ENCODE data around the gene ANO2.

Gene ANO2

GRCh38 chr12:5655120-5655519 lies 289.9 kb downstream of the ANO2 start:
- DNase-seq, result no peak

- no peak for DNase-seq
Measured at GRCh38 chr12:5654019-5654418, 291.0 kb downstream of the ANO2 start.

GRCh38 chr12:5650829-5651461 lies 294.1 kb downstream of the ANO2 start:
- peak; percentile 36 to 98 (median 76) for DNase-seq

- no peak for DNase-seq
Measured at GRCh38 chr12:5650281-5650680, 294.8 kb downstream of the ANO2 start.

- peak; percentile 67 to 92 (median 77) for DNase-seq
Measured at GRCh38 chr12:5648692-5649359, 296.2 kb downstream of the ANO2 start.

GRCh38 chr12:5643266-5643665 lies 301.8 kb downstream of the ANO2 start:
- DNase-seq, result peak in 1 of 3 experiments; percentile 11

GRCh38 chr12:5637698-5638097 lies 307.4 kb downstream of the ANO2 start:
- DNase-seq, result no peak

- no peak for DNase-seq
Measured at GRCh38 chr12:5636907-5637306, 308.2 kb downstream of the ANO2 start.

GRCh38 chr12:5633106-5633505 lies 312.0 kb downstream of the ANO2 start:
- no peak for DNase-seq

GRCh38 chr12:5632453-5632852 lies 312.6 kb downstream of the ANO2 start:
- no peak for DNase-seq

GRCh38 chr12:5631497-5631896 lies 313.6 kb downstream of the ANO2 start:
- DNase-seq, result no peak

GRCh38 chr12:5630726-5631125 lies 314.3 kb downstream of the ANO2 start:
- DNase-seq, result no peak

GRCh38 chr12:5628501-5628900 lies 316.6 kb downstream of the ANO2 start:
- DNase-seq, result no peak

- no peak for DNase-seq
Measured at GRCh38 chr12:5627053-5627630, 317.9 kb downstream of the ANO2 start.

- no peak for DNase-seq
Measured at GRCh38 chr12:5626151-5626550, 318.9 kb downstream of the ANO2 start.

- no peak for DNase-seq
Measured at GRCh38 chr12:5624486-5625272, 320.4 kb downstream of the ANO2 start.

GRCh38 chr12:5623411-5623810 lies 321.6 kb downstream of the ANO2 start:
- peak in 1 of 3 experiments; percentile 23 for DNase-seq

GRCh38 chr12:5622280-5622679 lies 322.8 kb downstream of the ANO2 start:
- DNase-seq, result no peak

GRCh38 chr12:5621329-5621728 lies 323.7 kb downstream of the ANO2 start:
- no peak for DNase-seq

GRCh38 chr12:5620896-5621295 lies 324.2 kb downstream of the ANO2 start:
- no peak for DNase-seq

- DNase-seq, result no peak
Measured at GRCh38 chr12:5619628-5620027, 325.4 kb downstream of the ANO2 start.

- no peak for DNase-seq
Measured at GRCh38 chr12:5616854-5617253, 328.2 kb downstream of the ANO2 start.

- no peak for DNase-seq
Measured at GRCh38 chr12:5615760-5616159, 329.3 kb downstream of the ANO2 start.

GRCh38 chr12:5614256-5614655 lies 330.8 kb downstream of the ANO2 start:
- no peak for DNase-seq
